ENCODE measurements around the gene GLS.

DNA sequence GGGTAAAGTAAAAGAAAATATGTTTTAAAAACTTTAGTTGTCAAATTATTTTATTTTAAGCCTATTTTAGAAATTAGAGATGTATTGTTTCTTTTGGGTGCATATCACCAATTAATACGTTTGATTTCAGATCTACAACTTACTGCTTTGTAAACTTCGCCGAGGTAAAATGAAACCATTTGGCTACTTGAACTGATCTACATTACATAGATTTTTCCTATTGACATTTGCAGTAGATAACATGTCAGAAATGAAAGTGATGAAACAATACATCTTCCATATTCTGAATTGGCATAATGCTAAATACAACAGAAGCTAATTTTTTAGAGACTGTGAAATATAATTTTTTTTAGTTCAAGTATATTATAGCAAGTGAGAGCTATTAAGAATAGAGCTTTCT lies 39.5 kb downstream of the GLS start:
- TF ChIP-seq, protein P1, sequence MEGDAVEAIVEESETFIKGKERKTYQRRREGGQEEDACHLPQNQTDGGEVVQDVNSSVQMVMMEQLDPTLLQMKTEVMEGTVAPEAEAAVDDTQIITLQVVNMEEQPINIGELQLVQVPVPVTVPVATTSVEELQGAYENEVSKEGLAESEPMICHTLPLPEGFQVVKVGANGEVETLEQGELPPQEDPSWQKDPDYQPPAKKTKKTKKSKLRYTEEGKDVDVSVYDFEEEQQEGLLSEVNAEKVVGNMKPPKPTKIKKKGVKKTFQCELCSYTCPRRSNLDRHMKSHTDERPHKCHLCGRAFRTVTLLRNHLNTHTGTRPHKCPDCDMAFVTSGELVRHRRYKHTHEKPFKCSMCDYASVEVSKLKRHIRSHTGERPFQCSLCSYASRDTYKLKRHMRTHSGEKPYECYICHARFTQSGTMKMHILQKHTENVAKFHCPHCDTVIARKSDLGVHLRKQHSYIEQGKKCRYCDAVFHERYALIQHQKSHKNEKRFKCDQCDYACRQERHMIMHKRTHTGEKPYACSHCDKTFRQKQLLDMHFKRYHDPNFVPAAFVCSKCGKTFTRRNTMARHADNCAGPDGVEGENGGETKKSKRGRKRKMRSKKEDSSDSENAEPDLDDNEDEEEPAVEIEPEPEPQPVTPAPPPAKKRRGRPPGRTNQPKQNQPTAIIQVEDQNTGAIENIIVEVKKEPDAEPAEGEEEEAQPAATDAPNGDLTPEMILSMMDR (IDR thresholded peaks at IDR 0.05 in 4 of 5, conservative IDR thresholded peaks at IDR 0.05 in 1 of 5) = no peak
- TF ChIP-seq POLR2A (IDR thresholded peaks at IDR 0.05) = no peak

Measured in gastrocnemius medialis (tissue), 4 donors.